Coronary artery (tissue), 2 donors: ENCODE results near the gene ALDH4A1.

Experiments used
- DNase-seq: peaks from one replicate; pipeline ENCODE4 v3.0.0-alpha.2; 2017; ENCODE audit warnings: low spot score
- H3K27ac ChIP-seq, 2 donors: fragments of 200-600 bp; sonication (generic); one replicate each; pipeline ENCODE4 v1.5.1; 2016 to 2019
- H3K4me3 ChIP-seq: fragments of 200-600 bp; sonication (generic); 2 replicates; pipeline ENCODE4 v1.5.1; 2016; ENCODE audit warnings: mild to moderate bottlenecking, moderate library complexity
- CTCF ChIP-seq: fragments of 200-600 bp; sonication (generic); IDR thresholded peaks from one replicate; pipeline ENCODE4 v1.5.1; 2019; ENCODE audit warnings: antibody characterized with exemption

Gene ALDH4A1

GRCh38 chr1:18861082-18861481 lies 41.3 kb downstream of the ALDH4A1 start:
- DNase-seq: no peak
- H3K4me3 ChIP-seq: no peak overlapping the region
- TF ChIP-seq CTCF: no peak
- no peak overlapping the region for H3K27ac ChIP-seq

- H3K4me3 ChIP-seq: no peak within 1 kb of the TSS
- DNase-seq: no peak
- TF ChIP-seq CTCF: no peak
- H3K27ac ChIP-seq: no peak within 1 kb of the TSS
Measured at GRCh38 chr1:18859560-18859959, 42.8 kb downstream of the ALDH4A1 start, which contains the start of gene TAS1R2. Gene TAS1R2 (minus strand): TSS chr1:18859660. CDS start chr1:18859660, 0 bp downstream.

GRCh38 chr1:18858070-18858688 lies 44.2 kb downstream of the ALDH4A1 start:
- Histone ChIP-seq H3K27ac (no peak overlapping the region), H3K4me3 (no peak overlapping the region)
- DNase-seq: no peak
- TF ChIP-seq CTCF: no peak

GRCh38 chr1:18856435-18856834 lies 45.9 kb downstream of the ALDH4A1 start:
- DNase-seq: no peak
- no peak for TF ChIP-seq CTCF
- Histone ChIP-seq H3K27ac (no peak overlapping the region), H3K4me3 (no peak overlapping the region)

- TF ChIP-seq CTCF: no peak
- no peak for DNase-seq
- no peak overlapping the region for H3K27ac ChIP-seq
Measured at GRCh38 chr1:18855573-18855972, 46.8 kb downstream of the ALDH4A1 start.

GRCh38 chr1:18854331-18855025 lies 47.9 kb downstream of the ALDH4A1 start:
- H3K4me3 ChIP-seq: no peak overlapping the region
- no peak overlapping the region for H3K27ac ChIP-seq
- no peak for TF ChIP-seq CTCF
- no peak for DNase-seq

More at GRCh38 chr1:18855573-18855972, 46.8 kb downstream of the ALDH4A1 start:
- H3K4me3 ChIP-seq: no peak overlapping the region

- no peak for DNase-seq
- Histone ChIP-seq H3K27ac (no peak overlapping the region), H3K4me3 (no peak overlapping the region)
- no peak for TF ChIP-seq CTCF
Measured at GRCh38 chr1:18852501-18852900, 49.9 kb downstream of the ALDH4A1 start.
